ENCODE measurements around the gene SLC25A22. TPM values are rescaled to one million over a fixed set of nuclear protein-coding genes. Genes with fewer than 3 reads are reported as not detected.

Gene SLC25A22
- total RNA-seq, 1 experiment from 2014 or later: 31.8 TPM

- CTCF ChIA-PET: interaction anchor here (1.6 kb wide), 1 partner anchor 10 kb away, joined by 4 read pairs; no protein-coding TSS in a partner anchor
Measured at GRCh38 chr11:839280-839623, 41.2 kb upstream of the SLC25A22 start.

GRCh38 chr11:838441-839279, 40.6 kb upstream of the SLC25A22 start:
- POLR2A ChIA-PET: interaction anchor here (0.5 kb wide), 2 partner anchors 20 to 403 kb away, joined by 6 read pairs; partner anchors contain the start of gene PNPLA2
- H3K27ac Mint-ChIP-seq (ENCODE audit: unreplicated experiment): peak overlapping the region; percentile 78

More at GRCh38 chr11:839280-839623, 41.2 kb upstream of the SLC25A22 start:
- no peak overlapping the region for H3K4me3 Mint-ChIP-seq (ENCODE audit: unreplicated experiment)
- POLR2A ChIA-PET: interaction anchor here (0.5 kb wide), 2 partner anchors 20 to 404 kb away, joined by 6 read pairs; partner anchors contain the start of gene PNPLA2
- no peak for DNase-seq
- peaks cover 18% of the 10 kb centered on the region for H3K4me1 Mint-ChIP-seq (ENCODE audit: low read depth, unreplicated experiment)
- intact Hi-C loops (cut with micrococcal nuclease; ENCODE audit: unreplicated experiment): no loop called here
- H3K9me3 Mint-ChIP-seq (ENCODE audit: unreplicated experiment): no peaks in the 10 kb centered on the region
- peak overlapping the region; percentile 78 for H3K27ac Mint-ChIP-seq (ENCODE audit: unreplicated experiment)
- no peak for TF ChIP-seq CTCF (IDR thresholded peaks at IDR 0.05; ENCODE audit: insufficient read depth in 1 of 2, low read depth in 1 of 2, low read length in 1 of 2, severe bottlenecking in 1 of 2, unreplicated experiment in 1 of 2)
- no TSS peak for BruUV-seq (replicated peaks)
- peaks cover 24% of the 10 kb centered on the region for H3K4me1 ChIP-seq
- H3K27me3 ChIP-seq (replicated peaks; ENCODE audit: control insufficient read depth, insufficient read depth, low read length): no peaks in the 10 kb centered on the region
- H3K36me3 ChIP-seq (ENCODE audit: control insufficient read depth, insufficient read depth, low read length): peaks cover 8% of the 10 kb centered on the region
- H3K27me3 Mint-ChIP-seq (ENCODE audit: insufficient read depth, unreplicated experiment): no peaks in the 10 kb centered on the region
- H3K4me3 ChIP-seq (ENCODE audit: low read depth, low read length): no peak overlapping the region
- no peaks in the 10 kb centered on the region for H3K9me3 ChIP-seq
- H3K36me3 Mint-ChIP-seq (ENCODE audit: insufficient read depth, unreplicated experiment): peaks cover 78% of the 10 kb centered on the region

More at GRCh38 chr11:838441-839279, 40.6 kb upstream of the SLC25A22 start:
- Mint-ChIP-seq H3K4me1 (ENCODE audit: low read depth, unreplicated experiment) (peaks cover 18% of the 10 kb centered on the region), H3K4me3 (ENCODE audit: unreplicated experiment) (no peak overlapping the region), H3K9me3 (ENCODE audit: unreplicated experiment) (no peaks in the 10 kb centered on the region), H3K27me3 (ENCODE audit: insufficient read depth, unreplicated experiment) (no peaks in the 10 kb centered on the region), H3K36me3 (ENCODE audit: insufficient read depth, unreplicated experiment) (peaks cover 84% of the 10 kb centered on the region)
- CTCF ChIA-PET: interaction anchor here (0.6 to 1.6 kb wide), 2 partner anchors 9 to 270 kb away, joined by 4 to 5 read pairs; no protein-coding TSS in a partner anchor
- Histone ChIP-seq H3K4me3 (ENCODE audit: low read depth, low read length) (no peak overlapping the region), H3K27me3 (replicated peaks; ENCODE audit: control insufficient read depth, insufficient read depth, low read length) (no peaks in the 10 kb centered on the region), H3K4me1 (peaks cover 23% of the 10 kb centered on the region), H3K36me3 (ENCODE audit: control insufficient read depth, insufficient read depth, low read length) (peaks cover 8% of the 10 kb centered on the region), H3K9me3 (no peaks in the 10 kb centered on the region)
- peak; percentile 27 to 41 for TF ChIP-seq CTCF (IDR thresholded peaks at IDR 0.05; ENCODE audit: insufficient read depth in 1 of 2, low read depth in 1 of 2, low read length in 1 of 2, severe bottlenecking in 1 of 2, unreplicated experiment in 1 of 2)
- peak in 1 of 2 experiments; percentile 63 for DNase-seq
- intact Hi-C loops (cut with micrococcal nuclease; ENCODE audit: unreplicated experiment): no loop called here
- TSS peak; percentile 24 for BruUV-seq (replicated peaks)
